Fibroblast of villous mesenchyme (primary cell): ENCODE measurements around the gene TEAD1. TPM values are rescaled to one million over a fixed set of nuclear protein-coding genes. Genes with fewer than 3 reads are reported as not detected.

Experiments used
- DNase-seq: peaks from one replicate; pipeline ENCODE4 v3.0.0-alpha.2; 2010; ENCODE audit warnings: low read depth
- H3K4me3 ChIP-seq: 2 replicates; pipeline ENCODE4 v1.5.1; 2011; ENCODE audit warnings: low read depth, mild to moderate bottlenecking, low read length
- total RNA-seq: library from RNA; depleted of rRNA; stranded (reverse); fragments of >200 nt; gene quantifications from 2 replicates; pipeline ENCODE4 v1.2.3, GENCODE V29; 2012
- TF ChIP-seq, protein P1 (sequence below): IDR thresholded peaks from 2 replicates; pipeline ENCODE4 v1.5.1; 2012; ENCODE audit warnings: low read depth, mild to moderate bottlenecking, low read length; ENCODE audit not compliant: insufficient read depth

TEAD1 gene
- total RNA-seq, 1 donor: 244 TPM

GRCh38 chr11:12943311-12943710 lies 269.1 kb downstream of the TEAD1 start:
- no peak for DNase-seq
- TF ChIP-seq, protein P1, sequence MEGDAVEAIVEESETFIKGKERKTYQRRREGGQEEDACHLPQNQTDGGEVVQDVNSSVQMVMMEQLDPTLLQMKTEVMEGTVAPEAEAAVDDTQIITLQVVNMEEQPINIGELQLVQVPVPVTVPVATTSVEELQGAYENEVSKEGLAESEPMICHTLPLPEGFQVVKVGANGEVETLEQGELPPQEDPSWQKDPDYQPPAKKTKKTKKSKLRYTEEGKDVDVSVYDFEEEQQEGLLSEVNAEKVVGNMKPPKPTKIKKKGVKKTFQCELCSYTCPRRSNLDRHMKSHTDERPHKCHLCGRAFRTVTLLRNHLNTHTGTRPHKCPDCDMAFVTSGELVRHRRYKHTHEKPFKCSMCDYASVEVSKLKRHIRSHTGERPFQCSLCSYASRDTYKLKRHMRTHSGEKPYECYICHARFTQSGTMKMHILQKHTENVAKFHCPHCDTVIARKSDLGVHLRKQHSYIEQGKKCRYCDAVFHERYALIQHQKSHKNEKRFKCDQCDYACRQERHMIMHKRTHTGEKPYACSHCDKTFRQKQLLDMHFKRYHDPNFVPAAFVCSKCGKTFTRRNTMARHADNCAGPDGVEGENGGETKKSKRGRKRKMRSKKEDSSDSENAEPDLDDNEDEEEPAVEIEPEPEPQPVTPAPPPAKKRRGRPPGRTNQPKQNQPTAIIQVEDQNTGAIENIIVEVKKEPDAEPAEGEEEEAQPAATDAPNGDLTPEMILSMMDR: no peak
- H3K4me3 ChIP-seq: no peak overlapping the region

DNA sequence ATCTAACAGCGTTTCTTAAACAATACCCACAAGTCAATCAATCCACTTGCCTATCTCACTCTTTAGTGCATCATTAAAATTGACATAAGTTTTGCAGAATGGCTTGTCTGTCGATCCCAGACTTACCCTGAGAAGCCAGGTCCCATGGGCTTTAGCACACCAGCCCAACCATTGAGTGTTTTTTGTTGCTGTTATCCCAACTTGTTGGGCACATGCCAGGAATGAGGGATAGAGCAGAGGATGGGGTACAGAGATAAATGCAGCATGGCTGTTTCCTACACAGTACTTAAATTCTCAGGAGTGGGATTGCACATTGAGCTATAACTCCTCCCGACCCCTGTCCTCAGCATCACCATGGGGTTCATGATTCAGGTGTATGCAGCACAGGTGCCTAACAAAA lies 270.7 kb downstream of the TEAD1 start:
- no peak overlapping the region for H3K4me3 ChIP-seq
- TF ChIP-seq, protein P1: no peak
- no peak for DNase-seq

GRCh38 chr11:12949453-12949852 lies 275.2 kb downstream of the TEAD1 start:
- TF ChIP-seq, protein P1: no peak
- no peak for DNase-seq
- H3K4me3 ChIP-seq: no peak overlapping the region

- DNase-seq: peak; percentile 59
- no peak overlapping the region for H3K4me3 ChIP-seq
- TF ChIP-seq, protein P1: no peak
Observed at GRCh38 chr11:12950670-12951069, 276.4 kb downstream of the TEAD1 start.

- TF ChIP-seq, protein P1: no peak
- DNase-seq: no peak
Observed at GRCh38 chr11:12951376-12951775, 277.2 kb downstream of the TEAD1 start.

GRCh38 chr11:12952094-12952493 lies 277.9 kb downstream of the TEAD1 start:
- no peak for DNase-seq
- TF ChIP-seq, protein P1: no peak
- no peak overlapping the region for H3K4me3 ChIP-seq

More at GRCh38 chr11:12951376-12951775, 277.2 kb downstream of the TEAD1 start:
- no peak overlapping the region for H3K4me3 ChIP-seq

GRCh38 chr11:12958986-12959385 lies 284.8 kb downstream of the TEAD1 start:
- TF ChIP-seq, protein P1: no peak
- no peak overlapping the region for H3K4me3 ChIP-seq
- no peak for DNase-seq
